HG03280 (cell line): ENCODE measurements around the gene ETV6.
"Not testable (repeated sequence)": the region's sequence is repeated elsewhere in the genome, so short reads cannot be mapped to it uniquely, and the experiment has no call there.

ENCODE experiments used
- ATAC-seq: cut with Tn5 transposase; IDR thresholded peaks from one replicate; pipeline ENCODE4 v1.9.1; 2021; ENCODE audit warnings: mild to moderate bottlenecking, moderate library complexity; ENCODE audit not compliant: unreplicated experiment

ETV6 gene

DNA sequence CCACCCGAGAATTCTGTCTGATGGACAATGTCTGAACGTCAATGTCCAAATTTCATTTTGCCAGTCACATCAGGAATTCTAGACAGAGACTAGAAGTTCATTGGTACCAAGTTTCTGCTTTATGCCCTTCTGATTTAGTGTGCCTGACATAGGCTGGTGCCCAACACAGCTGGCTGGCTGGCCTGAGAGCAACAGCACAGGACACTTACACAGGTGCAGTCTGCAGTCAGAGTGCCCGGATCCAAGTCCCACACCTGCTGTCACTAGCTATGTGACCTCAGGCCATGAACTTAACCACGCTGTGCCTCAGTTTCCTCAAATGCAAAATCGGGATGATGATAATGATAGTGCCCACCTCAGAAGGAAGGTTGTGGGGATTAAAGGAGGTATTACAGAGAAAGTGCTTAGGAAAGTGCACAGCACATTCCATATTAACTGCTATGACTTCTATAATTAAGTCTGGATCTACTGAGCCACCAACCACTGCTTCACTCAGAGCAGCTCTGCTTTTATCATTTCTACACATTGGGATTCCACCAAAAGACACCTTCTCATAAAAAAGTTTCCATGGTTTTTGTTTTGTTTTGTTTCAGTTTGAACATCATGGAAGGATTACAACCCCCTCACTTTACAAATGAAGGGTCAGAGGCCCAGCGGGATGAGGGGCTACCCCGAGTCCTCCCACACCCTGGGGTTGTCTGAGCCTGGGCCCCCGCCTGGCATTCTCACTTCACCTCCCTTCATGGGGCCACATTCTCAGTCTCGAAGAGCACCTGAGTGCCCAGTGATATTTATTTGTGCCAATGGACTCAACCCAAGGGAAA is 252.4 kb downstream of the ETV6 start:
- no peak for ATAC-seq

DNA sequence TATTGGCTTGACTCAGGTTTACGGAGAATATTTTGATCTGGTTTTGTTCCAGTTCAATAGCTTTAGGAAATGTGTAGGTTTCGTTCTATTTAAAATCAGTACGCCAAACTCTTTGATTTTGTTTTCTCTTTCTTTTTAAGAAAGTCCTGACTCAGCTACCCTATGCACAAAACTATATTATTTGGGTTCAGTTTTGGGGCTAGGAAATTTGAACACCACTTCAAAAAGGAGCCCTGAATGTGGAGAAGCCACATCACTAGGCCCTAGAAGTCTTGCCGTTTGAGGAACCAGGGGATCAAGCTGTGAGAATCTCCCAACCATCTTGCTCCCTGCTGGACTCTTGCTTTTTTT is 253.0 kb downstream of the ETV6 start:
- ATAC-seq: no peak

DNA sequence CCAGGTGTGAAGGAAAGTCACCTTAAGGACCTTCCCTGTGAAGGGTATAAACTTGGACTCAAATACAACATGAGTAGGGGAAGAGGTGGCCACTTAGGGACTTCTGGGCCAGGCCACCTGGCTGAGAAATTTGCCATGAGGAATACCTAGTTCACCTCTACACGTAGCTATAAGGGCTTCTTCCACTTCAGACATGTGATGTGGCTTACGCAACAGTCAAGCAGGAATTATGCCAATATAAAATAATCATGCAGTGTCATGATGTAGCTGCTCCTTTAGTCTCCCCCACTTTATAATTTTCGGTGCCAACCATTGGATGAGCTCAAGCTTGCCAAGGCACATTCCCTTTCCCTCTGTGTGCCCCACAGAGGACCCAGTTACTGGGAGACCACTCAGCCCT is 254.7 kb downstream of the ETV6 start:
- no peak for ATAC-seq

DNA sequence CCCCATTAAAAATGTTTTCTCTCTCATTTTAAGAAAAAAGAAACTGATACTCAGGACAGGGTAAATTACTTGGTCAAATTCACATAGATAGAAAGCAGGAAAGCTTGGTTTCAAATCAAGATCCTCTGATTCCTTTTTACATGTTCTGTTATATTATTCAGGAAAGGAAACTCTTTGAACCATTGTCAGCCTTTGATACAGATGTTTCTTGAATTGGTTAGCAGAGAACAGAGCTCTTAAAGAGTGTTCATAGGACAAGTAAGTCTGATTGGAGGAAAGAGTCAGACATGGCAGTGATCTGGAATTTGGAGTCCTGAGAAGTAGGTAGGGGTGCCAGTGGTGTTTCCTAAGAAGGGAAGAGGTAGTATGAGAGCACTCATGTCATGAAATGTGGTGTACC is 256.1 kb downstream of the ETV6 start:
- ATAC-seq: no peak

DNA sequence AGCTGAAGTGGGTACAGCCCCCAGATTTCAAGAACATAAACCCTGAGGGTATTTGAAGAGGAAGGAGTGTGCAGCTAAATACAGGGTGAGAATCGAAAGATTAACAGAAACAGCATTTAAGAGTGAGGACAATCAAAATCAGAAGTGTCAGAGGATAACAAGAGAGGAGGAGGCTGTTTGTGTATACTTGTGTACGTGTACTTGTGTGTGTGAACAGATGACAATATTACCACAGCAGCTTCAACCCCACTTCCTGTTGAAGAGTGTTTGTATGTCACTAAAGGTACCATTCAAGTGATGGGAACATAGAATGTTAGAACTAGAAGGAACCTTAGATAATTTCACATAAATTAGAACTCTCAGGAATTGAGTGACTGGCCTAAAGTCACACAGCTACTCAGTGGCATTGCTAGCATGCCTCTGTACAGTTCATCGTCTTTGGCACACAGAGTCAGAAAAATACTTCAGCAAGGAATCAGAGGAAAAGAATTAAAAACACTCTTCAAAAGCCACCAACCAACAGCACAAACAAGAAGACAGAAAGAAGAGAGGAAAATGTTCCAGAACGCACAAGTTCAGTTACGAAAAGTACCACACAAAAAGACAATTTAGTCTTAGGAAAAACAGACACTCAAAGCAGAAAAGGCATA is 256.9 kb downstream of the ETV6 start:
- ATAC-seq: no peak

DNA sequence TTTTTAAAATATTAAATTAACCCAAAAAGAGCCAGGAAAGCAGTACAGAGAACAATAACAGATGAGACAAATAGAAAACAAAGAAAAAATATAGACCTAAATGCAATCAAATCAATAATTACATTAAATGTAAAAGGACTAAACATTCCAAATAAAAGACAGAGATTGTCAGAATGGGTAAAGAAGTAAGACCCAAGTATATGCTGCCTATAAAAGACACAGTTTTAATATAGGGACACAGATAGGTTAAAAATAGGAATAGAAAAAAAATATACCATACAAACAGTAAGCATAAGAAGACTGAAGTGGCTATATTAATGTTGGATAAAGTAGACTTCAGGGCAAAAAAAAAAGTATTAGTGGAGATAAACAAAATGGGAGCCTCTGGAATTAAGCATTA is 258.2 kb downstream of the ETV6 start:
- no peak for ATAC-seq

DNA sequence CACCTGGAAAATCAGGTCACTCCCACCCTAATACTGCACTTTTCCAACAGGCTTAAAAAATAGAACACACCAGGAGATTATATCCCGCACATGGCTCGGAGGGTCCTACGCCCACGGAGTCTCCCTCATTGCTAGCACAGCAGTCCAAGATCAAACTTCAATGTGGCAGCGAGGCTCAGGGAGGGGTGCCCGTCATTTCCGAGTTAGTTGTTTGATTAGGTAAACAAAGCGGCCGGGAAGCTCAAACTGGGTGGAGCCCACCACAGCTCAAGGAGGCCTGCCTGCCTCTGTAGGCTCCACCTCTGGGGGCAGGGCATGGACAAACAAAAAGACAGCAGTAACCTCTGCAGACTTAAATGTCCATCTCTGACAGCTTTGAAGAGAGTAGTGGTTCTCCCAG is 259.9 kb downstream of the ETV6 start:
- not testable (repeated sequence) for ATAC-seq

DNA sequence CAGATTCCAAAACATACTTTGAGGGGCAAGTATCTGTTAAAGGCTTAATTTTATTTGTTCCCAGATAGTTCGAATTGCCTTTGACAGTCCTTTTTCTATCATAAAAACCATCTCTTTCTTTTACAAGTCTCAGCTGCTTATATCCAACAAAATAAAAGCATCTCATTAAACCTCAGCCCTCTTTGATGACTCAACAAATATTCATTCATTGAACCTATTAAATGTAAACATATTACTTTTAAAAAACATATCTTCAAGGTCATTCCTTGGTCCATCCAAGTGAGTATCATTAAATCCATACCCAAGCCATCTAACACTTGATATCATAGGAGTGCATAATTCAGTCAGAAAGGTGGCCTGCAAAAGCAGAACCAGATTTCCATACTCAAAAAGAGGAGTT is 266.6 kb downstream of the ETV6 start:
- ATAC-seq: no peak

DNA sequence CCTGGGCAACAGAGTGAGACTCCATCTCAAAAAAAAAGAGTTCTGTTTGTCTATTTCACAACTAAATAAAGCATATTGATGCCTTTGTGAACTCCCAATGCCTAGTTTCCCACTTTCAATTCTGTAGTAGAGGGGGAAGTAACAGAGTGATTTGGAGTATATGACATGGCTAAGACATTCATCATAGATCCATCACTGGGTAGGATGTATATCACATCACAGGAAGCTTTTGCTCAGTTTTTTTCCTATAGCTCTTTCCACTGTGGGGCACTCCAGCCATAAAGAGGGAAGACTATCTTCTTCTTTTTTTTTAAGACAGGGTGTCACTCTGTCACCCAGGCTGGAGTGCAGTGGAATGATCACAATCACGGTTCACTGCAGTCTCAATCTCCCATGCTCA is 267.3 kb downstream of the ETV6 start:
- no peak for ATAC-seq

DNA sequence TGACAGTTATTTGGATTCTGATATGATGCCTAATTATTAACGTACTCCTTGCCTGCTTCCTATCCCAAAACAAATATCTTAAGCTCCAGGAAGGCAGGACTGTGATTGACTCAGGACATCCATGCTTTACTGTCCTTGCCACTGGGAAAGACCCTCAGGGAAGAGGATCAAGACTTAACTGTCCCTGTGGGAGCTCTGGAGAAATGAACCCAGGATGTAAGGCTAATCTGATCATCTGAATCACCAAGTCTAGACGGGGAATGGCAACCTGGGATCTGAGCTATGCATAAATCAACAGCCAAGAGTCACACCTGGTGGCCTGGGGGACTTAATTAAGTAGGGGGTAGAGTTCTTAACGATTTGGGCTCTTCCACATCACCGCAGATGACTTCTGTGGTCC is 268.0 kb downstream of the ETV6 start:
- no peak for ATAC-seq

DNA sequence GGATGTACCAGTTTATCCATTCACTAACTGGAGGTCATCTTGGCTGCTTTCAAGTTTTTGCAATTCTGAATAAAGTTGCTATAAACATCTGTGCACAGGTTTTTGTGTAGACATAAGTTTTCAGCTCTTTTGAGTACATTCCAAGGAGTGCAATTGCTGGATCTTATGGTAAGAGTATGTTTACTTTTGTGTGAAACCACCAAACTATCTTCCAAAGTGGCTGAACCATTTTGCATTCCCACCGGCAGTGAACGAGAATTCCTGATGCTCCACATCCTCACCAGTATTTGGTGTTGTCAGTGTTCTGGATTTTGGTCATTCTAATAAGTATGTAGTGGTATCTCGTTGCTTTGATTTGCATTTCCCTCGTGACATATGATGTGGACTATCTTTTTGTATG is 270.8 kb downstream of the ETV6 start:
- ATAC-seq: no peak

DNA sequence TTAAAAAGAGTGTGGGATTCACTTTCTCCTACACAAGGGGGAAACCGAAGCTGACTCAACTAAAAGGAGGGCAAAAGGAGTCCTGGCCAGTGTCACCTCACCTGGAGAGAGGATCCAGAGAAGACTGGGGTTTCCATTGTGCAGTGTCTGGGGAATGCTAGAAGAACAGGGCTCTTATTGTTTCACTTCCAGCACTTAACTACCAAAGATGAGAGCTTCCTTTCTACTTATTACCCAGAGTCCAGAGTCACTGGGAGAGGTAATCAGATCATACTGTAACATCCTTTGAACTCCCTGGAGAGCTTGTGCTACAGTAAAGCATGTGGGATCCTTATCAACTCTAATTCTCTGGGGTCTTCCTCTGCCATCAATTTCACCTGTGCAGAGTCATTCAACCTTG is 272.9 kb downstream of the ETV6 start:
- ATAC-seq: no peak

DNA sequence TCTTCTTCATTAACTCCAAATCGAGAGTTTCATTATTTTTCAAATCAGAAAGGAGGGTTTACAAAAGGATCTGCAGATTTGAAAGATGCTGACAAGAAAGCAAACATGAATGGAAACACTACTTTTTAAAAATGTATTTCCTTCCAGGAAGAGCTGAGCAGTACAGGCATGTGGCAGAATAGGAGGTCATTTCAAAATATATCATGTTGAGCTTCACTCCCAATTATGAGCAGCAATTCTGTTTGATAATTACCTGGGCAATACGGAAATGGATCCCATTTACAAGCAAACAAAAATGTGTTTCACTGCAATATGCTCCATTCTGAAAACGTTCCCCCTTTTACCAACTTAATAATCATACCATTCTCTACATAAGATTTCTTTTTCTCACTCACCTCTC is 273.6 kb downstream of the ETV6 start:
- no peak for ATAC-seq

DNA sequence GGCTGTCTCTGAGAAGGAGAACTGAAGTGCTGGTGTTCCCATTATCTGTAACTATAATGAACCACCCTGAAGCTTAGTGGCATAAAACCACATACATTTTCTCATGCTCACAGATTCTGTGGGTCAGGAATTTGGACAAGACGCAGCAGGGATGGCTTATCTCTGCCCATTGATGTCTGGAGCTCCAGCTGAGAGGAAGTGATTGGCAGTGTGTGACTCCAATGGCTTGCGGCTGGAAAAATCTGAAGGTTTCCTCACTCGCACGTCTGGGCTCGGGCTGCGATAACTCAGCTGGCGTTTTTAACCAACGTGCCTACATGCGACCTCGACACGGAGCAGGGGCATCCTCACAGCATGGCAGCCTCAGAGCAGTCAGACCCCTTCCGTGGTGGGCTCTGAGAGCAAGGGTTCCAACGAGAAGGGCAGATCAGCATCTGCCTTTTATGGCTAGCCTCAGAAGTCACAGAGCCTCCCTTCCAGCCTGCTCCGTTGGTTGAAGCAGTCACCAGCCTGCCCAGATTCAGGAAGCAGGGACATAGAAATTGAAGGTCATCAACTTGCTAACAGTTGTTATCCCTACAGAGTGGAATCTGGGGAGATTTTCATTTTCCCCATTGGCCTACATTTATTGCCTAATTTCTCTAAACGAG is 277.9 kb downstream of the ETV6 start:
- ATAC-seq: no peak

DNA sequence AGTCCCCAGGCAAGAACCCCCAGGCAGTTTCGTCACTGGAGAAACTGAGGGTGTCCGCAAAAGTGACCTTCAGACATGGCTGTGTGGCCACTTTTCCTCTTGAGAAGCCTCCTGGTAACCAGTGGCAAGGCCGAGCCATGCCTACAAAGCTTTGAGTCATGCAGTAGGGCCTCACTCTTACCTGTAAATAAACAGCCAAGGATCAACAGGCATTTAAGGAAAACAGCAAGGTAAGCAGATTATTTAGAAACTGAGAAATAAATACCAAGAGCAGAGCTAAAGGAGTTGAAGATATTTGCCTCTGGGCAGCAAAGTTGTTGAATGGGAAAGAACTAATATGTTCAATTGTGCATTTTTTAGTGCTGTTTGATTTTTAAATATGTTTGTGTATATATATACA is 280.2 kb downstream of the ETV6 start:
- ATAC-seq: no peak

DNA sequence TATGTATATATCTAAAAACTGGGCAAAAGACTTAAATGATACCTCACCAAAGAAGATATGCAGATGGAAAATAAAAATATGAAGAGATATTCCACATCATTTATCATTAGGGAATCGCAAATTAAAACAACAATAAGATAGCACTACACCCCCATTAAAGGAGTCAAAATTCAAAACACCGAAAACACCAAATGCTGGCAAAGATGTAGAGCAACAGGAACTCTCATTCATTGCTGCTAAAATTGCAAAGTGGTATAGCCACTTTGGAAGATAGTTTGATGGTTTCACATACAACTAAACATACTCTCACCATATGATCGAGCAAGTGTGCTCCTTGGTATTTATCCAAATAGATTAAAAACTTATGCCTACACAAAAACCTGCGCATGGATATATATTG is 289.7 kb downstream of the ETV6 start:
- ATAC-seq: no peak

DNA sequence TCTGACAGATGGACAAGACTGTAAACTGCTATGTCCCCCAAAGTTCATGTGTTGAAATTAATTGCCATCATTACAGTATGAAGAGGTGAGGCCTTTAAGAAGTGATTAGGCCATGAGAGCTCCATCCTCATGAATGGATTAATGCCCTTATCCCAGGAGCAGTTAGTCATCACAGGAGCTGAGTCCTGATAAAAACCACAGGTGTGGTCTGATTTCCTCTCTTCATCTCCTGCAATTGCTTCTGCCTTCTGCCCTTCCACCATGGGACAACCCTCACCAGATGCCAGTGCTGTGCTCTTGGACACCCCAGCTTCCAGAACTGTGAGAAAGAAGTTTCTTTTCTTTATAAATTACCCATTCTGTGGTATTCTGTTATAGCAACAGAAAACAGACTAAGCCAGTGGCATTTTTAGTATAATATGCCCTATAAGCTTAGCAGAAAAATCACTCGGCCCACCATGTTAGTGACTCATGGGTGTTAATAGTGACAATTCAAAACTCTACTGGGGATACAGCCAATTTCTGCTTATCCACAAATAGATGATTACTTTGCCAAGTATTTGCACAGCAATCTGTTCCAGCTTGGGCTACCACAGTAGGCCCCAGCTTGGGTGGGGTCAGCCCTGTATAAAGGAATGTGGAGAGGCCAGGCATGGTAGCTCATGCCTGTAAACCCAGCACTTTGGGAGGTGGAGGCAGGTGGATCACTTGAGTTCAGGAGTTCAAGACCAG is 292.3 kb downstream of the ETV6 start:
- no peak for ATAC-seq

DNA sequence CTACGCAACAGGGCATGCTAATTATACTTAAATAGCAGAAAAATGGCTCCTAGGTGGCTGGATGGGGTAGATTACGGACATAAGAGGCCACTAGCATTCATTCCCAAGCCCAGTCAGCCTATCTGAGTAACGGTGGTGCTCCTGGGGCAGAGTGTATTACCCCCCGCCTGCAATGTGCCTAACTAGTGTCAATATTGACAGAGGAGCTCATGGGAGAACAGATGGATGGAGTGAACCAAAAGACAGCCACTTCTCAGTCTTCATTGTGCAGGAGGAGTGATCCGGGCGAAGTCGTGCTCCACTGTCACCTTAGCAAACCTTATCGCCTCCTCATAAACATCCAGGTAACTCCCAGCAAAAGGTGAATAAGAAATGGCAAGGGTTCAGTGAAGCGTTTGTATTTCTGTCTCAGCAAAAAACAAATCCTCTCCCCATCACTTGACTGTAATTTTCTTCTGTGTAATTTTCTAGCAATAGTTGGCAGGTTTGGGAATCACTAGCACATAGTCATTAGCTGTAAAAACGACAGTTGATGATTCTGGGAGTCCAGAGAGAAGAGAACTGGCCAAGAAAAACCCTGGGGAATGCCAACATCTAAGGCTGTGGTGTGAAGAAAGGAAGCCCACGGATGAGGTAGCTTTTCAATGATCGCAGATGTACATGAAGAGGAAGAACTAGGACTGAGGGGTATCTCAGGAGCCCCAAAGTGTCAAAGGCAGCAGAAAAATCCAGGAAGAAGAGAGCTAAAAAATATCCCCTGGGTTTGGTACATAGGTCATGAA is 294.6 kb downstream of the ETV6 start:
- no peak for ATAC-seq
